ENCODE data around the gene PRDM7.
"Not testable (repeated sequence)": the region's sequence is repeated elsewhere in the genome, so short reads cannot be mapped to it uniquely, and the experiment has no call there.

PRDM7 gene

GRCh38 chr16:90011508-90011819 is 65.7 kb downstream of the PRDM7 start:
- no peak for DNase-seq

- no peak for DNase-seq
Measured at GRCh38 chr16:90010676-90011507, 66.2 kb downstream of the PRDM7 start.

GRCh38 chr16:90009172-90009899 is 67.8 kb downstream of the PRDM7 start:
- DNase-seq = no peak

GRCh38 chr16:90008708-90009145 is 68.4 kb downstream of the PRDM7 start:
- DNase-seq = peak in 1 of 2 donors; percentile 83

GRCh38 chr16:90007635-90008234 is 69.4 kb downstream of the PRDM7 start:
- not testable (repeated sequence) for DNase-seq

- no peak for DNase-seq
Measured at GRCh38 chr16:90007015-90007414, 70.1 kb downstream of the PRDM7 start.

Data from bone marrow (tissue), 2 donors.